Measurements from ENCODE around the gene NFYC.
A peak's percentile ranks its signal among the peaks of the same experiment; 100 is the strongest.

NFYC gene

GRCh38 chr1:40749817-40750216, 58.3 kb downstream of the NFYC start:
- TF ChIP-seq CTCF (IDR thresholded peaks at IDR 0.05; ENCODE audit: insufficient read depth, low read length, poor library complexity, severe bottlenecking) = no peak
- no peak for DNase-seq (ENCODE audit: extremely low read depth, insufficient read length)
- H3K36me3 ChIP-seq (ENCODE audit: control insufficient read depth, insufficient read depth, low read length) = peaks cover 16% of the 10 kb centered on the region

GRCh38 chr1:40750451-40750908, 59.0 kb downstream of the NFYC start:
- H3K36me3 ChIP-seq (ENCODE audit: control insufficient read depth, insufficient read depth, low read length) = peaks cover 21% of the 10 kb centered on the region
- H3K27me3 ChIP-seq (replicated peaks; ENCODE audit: control insufficient read depth, insufficient read depth, low read length) = no peaks in the 10 kb centered on the region
- TF ChIP-seq CTCF (IDR thresholded peaks at IDR 0.05; ENCODE audit: insufficient read depth, low read length, poor library complexity, severe bottlenecking) = no peak
- no peak for DNase-seq (ENCODE audit: extremely low read depth, insufficient read length)
- H3K4me3 ChIP-seq (replicated peaks; ENCODE audit: low read depth, low read length) = no peak overlapping the region

More at GRCh38 chr1:40749817-40750216, 58.3 kb downstream of the NFYC start:
- no peaks in the 10 kb centered on the region for H3K27me3 ChIP-seq (replicated peaks; ENCODE audit: control insufficient read depth, insufficient read depth, low read length)
- no peak overlapping the region for H3K4me3 ChIP-seq (replicated peaks; ENCODE audit: low read depth, low read length)

- Histone ChIP-seq H3K36me3 (ENCODE audit: control insufficient read depth, insufficient read depth, low read length) (peaks cover 23% of the 10 kb centered on the region), H3K27me3 (replicated peaks; ENCODE audit: control insufficient read depth, insufficient read depth, low read length) (no peaks in the 10 kb centered on the region), H3K4me3 (replicated peaks; ENCODE audit: low read depth, low read length) (no peak overlapping the region)
- no peak for DNase-seq (ENCODE audit: extremely low read depth, insufficient read length)
- TF ChIP-seq CTCF (IDR thresholded peaks at IDR 0.05; ENCODE audit: insufficient read depth, low read length, poor library complexity, severe bottlenecking) = no peak
These were observed 60.3 kb downstream of the NFYC start for GRCh38 chr1:40751802-40752201.

- H3K36me3 ChIP-seq (ENCODE audit: control insufficient read depth, insufficient read depth, low read length) = peaks cover 32% of the 10 kb centered on the region
These were observed 61.8 kb downstream of the NFYC start for GRCh38 chr1:40753142-40753882.

GRCh38 chr1:40754201-40754600, 62.7 kb downstream of the NFYC start:
- peaks cover 34% of the 10 kb centered on the region for H3K36me3 ChIP-seq (ENCODE audit: control insufficient read depth, insufficient read depth, low read length)
- H3K27me3 ChIP-seq (replicated peaks; ENCODE audit: control insufficient read depth, insufficient read depth, low read length) = no peaks in the 10 kb centered on the region
- TF ChIP-seq CTCF (IDR thresholded peaks at IDR 0.05; ENCODE audit: insufficient read depth, low read length, poor library complexity, severe bottlenecking) = no peak
- H3K4me3 ChIP-seq (replicated peaks; ENCODE audit: low read depth, low read length) = no peak overlapping the region
- no peak for DNase-seq (ENCODE audit: extremely low read depth, insufficient read length)

More at GRCh38 chr1:40753142-40753882, 61.8 kb downstream of the NFYC start:
- H3K4me3 ChIP-seq (replicated peaks; ENCODE audit: low read depth, low read length) = peak overlapping the region; percentile 0; the same call in 1 of the 2 replicates
- DNase-seq (ENCODE audit: extremely low read depth, insufficient read length) = peak; percentile 38
- no peak for TF ChIP-seq CTCF (IDR thresholded peaks at IDR 0.05; ENCODE audit: insufficient read depth, low read length, poor library complexity, severe bottlenecking)
- no peaks in the 10 kb centered on the region for H3K27me3 ChIP-seq (replicated peaks; ENCODE audit: control insufficient read depth, insufficient read depth, low read length)
